ENCODE measurements around the gene ATG13.

The ATG13 gene

DNA sequence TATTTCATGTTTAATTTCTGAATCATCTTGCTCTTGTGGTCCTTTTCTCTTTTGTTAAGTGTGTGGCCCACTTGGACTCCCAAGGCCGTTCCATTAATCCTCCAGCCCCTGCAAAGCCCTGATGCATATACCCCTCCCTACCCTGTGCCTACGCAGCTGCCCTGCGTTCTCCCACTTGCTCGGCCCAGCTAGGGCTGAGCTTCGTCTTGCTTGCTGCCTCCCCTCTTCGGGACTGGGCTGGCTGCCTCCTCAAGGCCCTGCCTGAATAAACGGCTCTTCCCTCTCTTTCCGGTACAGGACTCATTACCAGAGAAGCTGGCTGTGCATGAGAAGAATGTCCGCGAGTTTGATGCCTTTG, 54.6 kb downstream of the ATG13 start:
- no peak for DNase-seq
- in situ Hi-C loops (cut with MboI; ENCODE audit: low pct_unique_long_range_greater_than_20kb, low sequenced_read_pairs): no loop called here

DNA sequence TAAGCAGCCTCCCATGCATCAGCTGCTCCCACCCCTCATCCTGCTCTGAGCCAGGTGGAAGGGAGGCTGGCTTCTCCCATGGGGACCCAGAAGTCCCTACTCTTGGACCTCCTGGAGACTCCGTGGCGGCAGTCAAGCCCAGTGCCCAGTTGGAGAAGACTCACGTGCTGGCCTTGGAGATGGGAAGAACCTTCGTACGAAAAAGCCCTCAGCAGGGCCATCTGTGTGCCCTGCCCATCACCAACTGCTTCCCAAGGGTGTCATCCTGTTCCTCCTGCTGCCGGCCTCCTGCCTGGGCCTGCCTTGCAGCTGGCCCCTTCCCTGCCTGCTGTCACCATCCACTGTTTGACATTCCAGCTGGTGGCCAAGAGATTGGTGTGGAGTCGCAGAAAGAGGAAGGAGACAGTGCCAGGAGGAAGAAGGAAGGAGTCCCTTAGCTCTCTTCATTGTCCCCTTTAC, 55.1 kb downstream of the ATG13 start:
- in situ Hi-C loops (cut with MboI; ENCODE audit: low pct_unique_long_range_greater_than_20kb, low sequenced_read_pairs): no loop called here
- no peak for DNase-seq

DNA sequence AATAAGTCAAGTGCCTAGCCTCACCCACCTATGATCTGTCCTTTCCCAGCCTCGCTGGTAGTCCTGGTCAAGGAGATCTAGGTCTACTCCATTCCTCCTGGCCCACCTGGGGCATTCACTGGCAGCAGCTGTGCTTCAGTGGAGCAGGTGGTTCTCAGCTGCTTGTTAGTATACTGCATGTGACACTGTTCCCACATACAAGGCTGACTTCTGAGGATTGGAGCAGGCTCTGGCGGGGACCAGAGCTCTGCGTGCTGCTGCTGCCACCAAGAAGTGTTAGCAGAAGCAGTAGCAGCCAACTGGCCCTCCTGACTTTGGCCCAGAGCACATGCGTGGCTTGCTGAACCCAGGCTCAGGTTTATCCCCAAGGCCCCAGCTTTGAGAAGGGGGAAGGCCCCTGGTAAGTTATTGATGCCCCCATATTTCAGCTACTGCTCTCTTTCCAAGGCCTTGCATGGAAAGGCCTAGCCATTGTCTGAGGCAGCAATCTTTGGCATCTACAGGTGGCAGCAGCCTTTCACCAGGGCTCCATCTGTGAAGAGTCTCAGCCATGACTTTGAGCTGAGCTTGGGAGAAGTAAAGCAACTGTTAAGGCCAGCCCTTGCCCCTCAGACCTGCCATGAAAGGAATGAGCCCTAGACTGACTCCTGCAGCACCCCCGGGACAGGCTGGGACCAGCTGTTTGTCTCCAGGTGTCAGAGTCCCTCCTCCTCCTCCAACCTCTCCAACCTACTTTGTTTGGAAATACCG, 56.5 kb downstream of the ATG13 start:
- in situ Hi-C loops (cut with MboI; ENCODE audit: low pct_unique_long_range_greater_than_20kb, low sequenced_read_pairs): no loop called here
- no peak for DNase-seq

DNA sequence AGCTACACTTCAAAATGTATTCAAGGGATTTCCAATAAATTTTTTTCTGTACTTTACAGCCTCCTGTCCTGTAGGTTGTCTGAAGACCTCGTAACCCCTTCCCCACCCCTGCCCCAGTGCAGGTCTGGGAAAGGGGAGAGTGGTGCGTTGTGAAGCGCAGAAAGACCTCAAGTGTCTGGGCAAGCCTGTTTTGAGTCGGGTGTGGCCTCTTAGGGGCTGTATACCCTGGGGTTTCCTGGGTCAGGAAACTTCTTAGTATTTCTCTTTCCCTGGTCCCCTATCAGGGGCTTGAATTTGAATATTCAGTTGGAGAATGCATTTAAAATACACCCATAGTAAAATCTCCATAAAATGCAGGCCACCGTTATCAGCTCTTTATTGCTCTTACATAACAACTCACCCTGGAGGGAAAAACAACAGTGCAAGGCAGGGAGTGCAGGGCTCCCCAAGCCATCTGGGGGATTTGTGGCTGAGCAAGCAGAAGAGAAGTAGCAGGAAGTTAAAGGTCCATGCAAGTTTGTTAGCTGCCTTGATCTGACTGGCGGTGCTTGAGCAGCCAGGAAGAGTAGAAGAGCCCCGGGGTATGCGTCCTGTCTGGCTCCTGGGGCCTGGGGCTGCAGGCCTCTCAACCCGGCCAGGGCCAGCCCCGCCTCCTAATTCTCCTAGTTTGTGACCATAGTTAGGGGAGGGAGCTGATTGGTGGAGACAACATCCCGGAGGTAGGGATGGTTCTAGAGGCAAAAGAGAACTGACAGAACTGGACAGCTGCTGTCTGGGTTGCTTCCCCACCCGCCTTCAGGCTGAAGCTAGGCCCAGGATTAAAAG, 57.3 kb downstream of the ATG13 start:
- DNase-seq: peak; percentile 75

DNA sequence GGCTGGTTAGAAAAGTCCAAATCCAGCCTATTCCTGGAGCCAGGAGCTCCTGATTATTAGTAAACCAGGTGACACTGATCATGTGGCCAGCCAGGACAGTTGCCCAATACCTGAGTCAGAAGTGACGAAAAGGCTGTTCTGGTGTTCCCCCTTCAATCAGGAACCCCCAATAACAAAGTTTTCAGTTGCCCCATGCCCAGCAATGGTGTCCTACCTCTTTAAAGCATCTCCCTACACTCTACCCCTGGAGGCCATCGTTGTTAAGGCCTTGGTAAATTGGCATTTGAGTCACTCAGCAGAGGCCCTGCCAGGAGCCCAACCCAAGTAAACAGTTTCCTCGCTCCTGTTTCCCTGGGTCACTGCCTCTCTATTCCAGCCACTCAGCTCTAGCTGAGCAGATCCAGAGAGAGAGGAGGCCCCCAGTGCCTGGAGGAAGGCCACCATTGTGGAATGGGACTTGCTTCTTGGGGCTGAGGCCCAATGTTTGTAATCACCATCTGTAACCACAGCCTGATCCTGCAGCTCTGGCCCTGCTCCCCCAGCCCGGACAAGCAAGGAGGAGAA, 58.0 kb downstream of the ATG13 start:
- no peak for DNase-seq
- in situ Hi-C loops (cut with MboI; ENCODE audit: low pct_unique_long_range_greater_than_20kb, low sequenced_read_pairs): loop anchor here (25.0 kb wide), 1 partner anchor 487 kb away; no protein-coding TSS in a partner anchor

More for the DNA sequence above, 57.3 kb downstream of the ATG13 start:
- in situ Hi-C loops (cut with MboI; ENCODE audit: low pct_unique_long_range_greater_than_20kb, low sequenced_read_pairs): loop anchor here (25.0 kb wide), 1 partner anchor 488 kb away; no protein-coding TSS in a partner anchor

DNA sequence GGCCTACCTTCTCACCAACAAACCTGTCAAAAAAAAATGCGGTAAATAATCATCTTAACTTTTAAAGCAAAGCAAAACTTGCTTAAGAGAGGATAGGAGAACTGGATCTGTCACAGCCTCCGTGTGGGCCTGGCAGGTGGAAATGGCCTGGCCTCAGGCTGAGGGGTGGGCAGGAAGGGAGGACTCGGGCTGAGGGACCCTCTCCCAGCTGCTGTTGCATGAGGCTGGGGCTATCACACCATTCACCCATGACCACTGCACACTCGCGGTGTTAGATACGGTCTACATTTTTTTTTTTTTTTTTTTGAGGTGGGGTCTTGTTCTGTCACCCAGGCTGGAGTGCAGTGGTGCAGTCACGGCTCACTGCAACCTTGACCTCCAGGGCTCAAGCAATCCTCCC, 58.6 kb downstream of the ATG13 start:
- in situ Hi-C loops (cut with MboI; ENCODE audit: low pct_unique_long_range_greater_than_20kb, low sequenced_read_pairs): loop anchor here (25.0 kb wide), 1 partner anchor 486 kb away; no protein-coding TSS in a partner anchor
- DNase-seq: no peak

DNA sequence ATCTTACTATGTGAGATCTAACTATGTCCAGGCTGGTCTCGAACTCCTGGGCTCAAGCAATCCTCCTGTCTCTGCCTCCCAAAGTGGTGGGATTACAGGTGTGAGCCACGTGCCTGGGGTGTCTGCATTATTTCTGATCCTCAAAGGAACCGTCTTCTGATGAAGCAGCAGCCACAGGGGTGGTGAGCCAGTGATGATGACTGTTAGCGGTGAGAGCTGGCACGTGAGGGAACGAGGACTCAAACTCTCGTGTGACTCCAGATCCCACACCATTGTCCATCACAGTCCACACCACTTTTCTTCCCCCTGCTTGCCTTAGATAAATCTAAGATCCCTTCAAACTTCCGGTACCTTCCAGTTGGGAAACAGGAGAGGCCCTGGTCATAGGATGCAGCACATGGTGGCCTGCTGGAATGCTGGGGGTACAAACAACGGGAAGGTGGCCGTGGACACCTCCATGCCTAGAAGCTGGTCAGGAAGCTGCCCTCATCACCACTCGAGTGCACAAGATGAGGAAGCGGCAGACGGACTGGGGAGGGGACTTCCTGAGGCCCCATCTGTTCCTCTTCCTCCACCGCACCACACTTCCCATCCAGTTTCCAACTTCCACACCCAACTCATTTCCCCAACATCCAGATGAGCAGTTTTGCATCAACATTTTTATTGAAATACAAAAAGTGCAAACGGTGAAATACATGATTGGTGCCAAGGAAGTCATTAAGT, 59.2 kb downstream of the ATG13 start:
- peak; percentile 61 for DNase-seq
- in situ Hi-C loops (cut with MboI; ENCODE audit: low pct_unique_long_range_greater_than_20kb, low sequenced_read_pairs): loop anchor here (25.0 kb wide), 1 partner anchor 486 kb away; no protein-coding TSS in a partner anchor

DNA sequence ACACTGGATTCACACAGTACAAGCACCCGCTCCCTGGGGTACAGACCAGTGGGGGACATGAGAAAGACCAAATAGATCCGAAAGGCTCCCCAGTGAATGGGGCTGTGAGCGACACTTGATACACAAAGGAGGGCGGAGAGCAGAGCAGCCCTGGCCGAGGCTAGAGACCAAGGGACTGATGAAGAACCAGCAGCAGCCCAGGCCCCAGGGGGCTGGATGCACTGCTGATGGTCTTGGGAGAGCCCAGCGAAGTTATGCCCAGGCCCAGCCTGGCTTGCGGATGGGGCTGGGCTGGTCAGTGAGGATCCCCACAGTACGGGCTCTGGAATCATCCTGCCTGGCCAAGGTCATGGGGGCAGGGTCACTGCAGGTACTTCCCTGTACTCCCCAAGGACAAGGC, 59.8 kb downstream of the ATG13 start:
- in situ Hi-C loops (cut with MboI; ENCODE audit: low pct_unique_long_range_greater_than_20kb, low sequenced_read_pairs): loop anchor here (25.0 kb wide), 1 partner anchor 485 kb away; no protein-coding TSS in a partner anchor
- DNase-seq: no peak

DNA sequence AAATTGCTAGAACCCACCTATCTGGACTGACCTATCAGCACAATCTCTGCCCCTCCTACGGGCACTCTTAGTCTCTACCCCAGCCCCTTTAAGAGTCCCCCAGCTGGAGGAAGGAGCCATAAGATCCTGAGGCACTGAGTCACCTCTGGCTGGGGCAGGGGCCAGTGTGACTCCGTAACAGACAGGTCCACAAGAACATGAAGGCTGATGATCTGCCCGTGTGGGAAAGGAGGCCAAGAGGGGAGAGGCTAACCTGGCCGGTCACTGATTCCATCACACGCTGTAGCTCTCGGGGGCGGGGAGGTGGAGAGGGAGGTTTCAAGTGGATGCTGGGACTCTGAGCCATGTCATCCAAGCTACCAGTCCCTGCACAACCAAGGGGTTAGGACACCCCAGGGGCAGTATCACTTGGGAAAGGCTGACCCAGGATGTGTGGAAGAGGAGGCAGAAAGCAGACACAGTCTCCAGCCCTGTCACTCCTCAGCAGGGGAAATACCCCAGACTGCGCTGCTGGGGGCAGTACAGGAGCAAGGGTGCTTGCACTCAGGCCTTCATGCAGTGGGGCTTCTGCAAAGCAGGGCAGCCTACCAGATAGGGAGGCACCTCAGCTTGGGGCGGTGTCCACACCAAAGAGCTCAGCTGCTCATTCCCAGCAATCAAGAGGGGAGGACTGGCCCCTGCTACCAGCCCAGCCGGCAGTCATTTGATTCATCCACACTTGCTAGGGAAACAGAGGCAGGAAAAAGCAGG, 60.8 kb downstream of the ATG13 start:
- no peak for DNase-seq
- in situ Hi-C loops (cut with MboI; ENCODE audit: low pct_unique_long_range_greater_than_20kb, low sequenced_read_pairs): loop anchor here (25.0 kb wide), 1 partner anchor 484 kb away; no protein-coding TSS in a partner anchor

DNA sequence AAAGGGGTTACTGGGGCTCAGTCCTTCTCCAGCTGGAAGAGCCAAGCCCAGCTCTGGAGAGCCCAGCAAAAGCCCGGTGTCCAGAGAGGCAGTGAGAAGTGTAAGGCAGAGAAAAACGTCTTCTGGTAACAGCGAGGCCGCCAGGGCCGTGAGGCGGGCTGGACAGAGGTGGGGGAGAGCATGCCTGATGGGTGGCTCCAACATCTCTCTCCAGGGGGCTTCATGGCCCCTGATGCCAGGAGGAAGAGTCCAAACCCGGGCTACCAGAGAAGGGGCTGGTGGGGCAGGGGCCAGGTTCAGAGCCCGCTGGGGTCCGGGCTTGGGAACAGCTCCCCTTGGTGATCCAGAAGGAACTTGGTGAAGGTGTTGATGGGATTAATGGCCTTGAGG, 61.4 kb downstream of the ATG13 start:
- in situ Hi-C loops (cut with MboI; ENCODE audit: low pct_unique_long_range_greater_than_20kb, low sequenced_read_pairs): loop anchor here (25.0 kb wide), 1 partner anchor 484 kb away; no protein-coding TSS in a partner anchor
- no peak for DNase-seq

DNA sequence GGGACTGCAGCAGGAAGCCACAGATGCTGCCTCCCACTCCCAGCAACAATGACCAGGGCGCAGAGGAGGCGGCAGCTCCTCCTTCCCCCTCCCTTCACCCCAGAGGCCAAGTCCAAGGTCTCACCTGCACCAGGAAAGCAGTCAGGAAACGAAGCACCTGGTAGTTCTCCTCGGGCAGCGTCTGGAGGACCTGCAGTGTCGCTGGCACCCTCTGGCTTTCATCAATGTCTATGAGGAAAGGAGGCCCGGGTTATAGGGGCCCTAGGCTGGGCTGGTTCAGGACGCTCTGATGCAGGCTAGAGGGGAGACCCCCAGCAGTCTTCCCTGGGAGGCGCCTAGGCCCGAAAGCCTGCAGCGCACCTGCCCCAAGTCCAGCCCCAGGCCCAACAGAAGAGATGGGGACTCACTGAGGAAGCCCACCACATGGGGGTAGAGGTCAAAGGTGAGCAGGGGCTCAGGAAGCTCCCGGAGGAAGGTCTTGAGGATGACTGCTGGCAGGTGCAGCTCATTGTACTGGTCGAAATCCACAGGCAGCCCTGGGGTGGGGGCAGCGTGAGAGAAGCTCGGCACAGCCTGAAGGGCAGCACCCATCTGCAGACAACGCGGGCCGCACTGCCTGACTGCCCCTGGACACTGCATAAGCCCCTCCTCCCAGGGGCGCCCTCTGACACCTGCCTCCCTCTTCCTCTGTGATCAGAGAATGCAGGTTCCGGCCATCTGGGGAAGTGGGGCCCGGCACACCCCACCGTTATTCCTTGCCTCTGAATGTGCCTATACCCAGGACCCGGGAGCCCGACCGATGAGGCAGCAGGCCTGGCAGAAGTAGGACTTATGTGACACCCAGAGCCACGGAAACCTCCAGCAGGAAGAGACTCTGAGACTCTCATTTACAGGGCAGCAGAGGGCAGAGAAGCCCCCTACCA, 62.1 kb downstream of the ATG13 start:
- in situ Hi-C loops (cut with MboI; ENCODE audit: low pct_unique_long_range_greater_than_20kb, low sequenced_read_pairs): loop anchor here (25.0 kb wide), 1 partner anchor 483 kb away; no protein-coding TSS in a partner anchor

DNA sequence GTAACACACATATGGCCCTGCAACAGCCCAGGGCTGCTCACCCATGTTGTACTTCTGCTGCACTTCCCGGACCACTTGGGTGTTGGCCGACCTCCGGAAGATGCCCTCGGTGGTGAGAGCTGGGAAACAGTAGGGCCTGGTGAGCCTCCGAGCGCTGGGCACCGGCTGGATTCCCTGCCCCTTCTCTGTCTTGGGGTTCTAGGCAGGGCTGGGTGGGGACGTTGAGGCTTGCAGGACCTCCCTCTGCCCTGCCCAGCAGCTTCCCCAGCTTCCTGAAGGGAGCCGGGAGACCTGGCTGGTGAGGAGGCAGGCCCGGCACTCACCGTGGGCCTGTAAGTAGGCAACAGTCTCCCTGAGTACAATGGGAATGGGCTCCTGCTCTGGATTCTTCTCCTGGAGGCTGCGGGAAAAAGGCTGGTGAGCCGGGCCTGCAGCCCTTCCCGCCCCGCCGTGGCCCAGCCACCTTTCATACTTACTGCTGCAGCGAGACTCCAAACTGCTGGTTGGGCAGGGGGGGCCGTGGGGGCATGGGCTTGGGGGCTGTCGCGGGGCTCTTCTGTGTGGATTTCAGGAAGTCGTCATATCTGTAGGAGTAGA, 62.9 kb downstream of the ATG13 start:
- in situ Hi-C loops (cut with MboI; ENCODE audit: low pct_unique_long_range_greater_than_20kb, low sequenced_read_pairs): loop anchor here (25.0 kb wide), 1 partner anchor 482 kb away; no protein-coding TSS in a partner anchor
- DNase-seq: no peak

More for the DNA sequence above, 62.1 kb downstream of the ATG13 start:
- no peak for DNase-seq

DNA sequence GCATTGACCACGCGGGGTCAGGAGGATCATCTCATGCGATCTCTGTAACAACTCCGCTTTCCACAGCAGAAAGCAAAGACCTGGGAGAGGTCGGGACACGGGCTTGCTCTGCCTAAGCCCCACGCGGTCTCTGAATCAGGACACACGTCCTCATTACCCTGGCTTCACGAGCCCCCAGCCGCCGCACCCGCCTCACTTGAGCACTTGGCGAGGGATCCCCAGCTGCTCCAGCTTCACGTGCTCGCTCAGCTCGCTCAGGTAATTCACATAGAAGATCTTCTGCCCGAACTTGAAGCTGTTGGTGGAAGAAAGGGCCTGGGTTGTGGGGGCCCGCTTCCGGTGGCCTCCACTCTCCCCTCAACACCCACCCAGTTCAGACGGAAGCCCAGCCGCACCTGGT, 63.5 kb downstream of the ATG13 start:
- in situ Hi-C loops (cut with MboI; ENCODE audit: low pct_unique_long_range_greater_than_20kb, low sequenced_read_pairs): loop anchor here (25.0 kb wide), 1 partner anchor 481 kb away; no protein-coding TSS in a partner anchor
- no peak for DNase-seq

DNA sequence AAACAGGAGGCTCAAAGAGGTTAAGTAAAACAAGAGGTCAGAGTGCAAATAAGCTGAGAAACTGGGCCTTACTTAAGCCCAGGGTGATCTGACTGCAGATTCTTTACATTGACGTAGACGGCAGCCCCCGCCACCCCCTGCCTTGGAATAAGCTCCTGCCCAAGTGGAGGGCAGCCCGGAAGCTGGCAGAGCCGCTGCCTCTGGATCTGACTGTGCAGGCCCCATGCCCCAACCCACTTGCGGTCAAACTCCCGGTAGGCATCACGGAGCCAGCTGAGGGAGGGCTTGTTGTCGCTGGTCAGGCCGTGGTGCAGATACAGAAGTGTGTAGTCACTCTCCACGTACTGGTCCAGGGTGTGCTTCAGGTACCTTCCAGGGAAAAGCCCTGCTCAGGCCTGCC, 64.5 kb downstream of the ATG13 start:
- no peak for DNase-seq
- in situ Hi-C loops (cut with MboI; ENCODE audit: low pct_unique_long_range_greater_than_20kb, low sequenced_read_pairs): loop anchor here (25.0 kb wide), 1 partner anchor 480 kb away; no protein-coding TSS in a partner anchor

DNA sequence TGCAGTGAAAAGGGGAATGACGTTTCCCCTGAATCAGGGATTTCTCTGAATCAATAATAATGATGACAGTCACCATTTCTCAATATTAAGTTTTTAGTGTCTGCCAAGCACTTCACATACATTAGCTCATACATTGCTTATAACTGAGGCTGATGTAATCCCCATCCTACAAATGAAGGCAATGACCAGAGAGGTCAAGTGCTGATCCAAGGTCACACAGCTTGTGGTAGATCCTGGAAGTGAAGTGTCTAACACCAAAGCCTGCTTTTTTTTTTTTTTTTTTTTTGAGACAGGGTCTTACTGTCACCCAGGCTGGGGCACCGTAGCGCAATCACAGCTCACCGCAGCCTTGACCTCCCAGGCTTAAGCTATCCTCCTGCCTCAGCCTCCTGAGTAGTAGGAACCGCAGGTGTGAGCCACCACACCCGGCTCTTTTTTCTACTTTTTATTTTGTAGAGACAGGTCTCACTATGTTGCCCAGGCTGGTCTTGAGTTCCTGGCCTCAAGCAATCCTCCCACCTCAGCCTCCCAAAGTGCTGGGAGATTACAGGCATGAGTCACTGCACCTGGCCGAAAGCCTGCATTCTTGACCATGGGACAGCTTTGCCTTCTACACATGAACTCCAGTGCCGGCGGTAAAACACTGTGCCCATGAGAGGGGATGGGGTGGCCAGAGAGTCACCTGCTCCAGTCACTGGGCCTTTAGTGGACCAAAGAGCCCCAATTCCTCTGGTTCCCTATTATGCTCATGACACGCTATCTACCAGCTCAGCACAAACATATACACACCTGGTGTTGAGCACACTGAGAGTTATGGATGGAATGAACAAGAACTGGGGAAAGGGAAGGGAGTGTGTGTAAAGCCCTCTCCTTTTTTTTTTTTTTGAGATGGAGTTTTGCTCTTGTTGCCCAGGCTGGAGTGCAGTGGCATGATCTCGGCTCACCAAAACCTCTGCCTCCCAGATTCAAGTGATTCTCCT, 65.7 kb downstream of the ATG13 start:
- no peak for DNase-seq
- in situ Hi-C loops (cut with MboI; ENCODE audit: low pct_unique_long_range_greater_than_20kb, low sequenced_read_pairs): loop anchor here (25.0 kb wide), 1 partner anchor 479 kb away; no protein-coding TSS in a partner anchor

Measured in KBM-7 (cell line).